IMR-90 (cell line): ENCODE measurements around the gene TNKS1BP1. TPM values are rescaled to one million over a fixed set of nuclear protein-coding genes. Genes with fewer than 3 reads are reported as not detected.
"Not testable (repeated sequence)": the region's sequence is repeated elsewhere in the genome, so short reads cannot be mapped to it uniquely, and the experiment has no call there.

Source experiments
- ATAC-seq: fragments of 200-7000 bp; cut with Tn5 transposase; 2 replicates; pipeline ENCODE4 v1.9.1; 2020; ENCODE audit warnings: low read depth, mild to moderate bottlenecking, moderate library complexity
- BruUV-seq: library from RNA; stranded (reverse); fragments of 400-500 nt; replicated peaks from 2 replicates; lab custom pipeline; 2021; lab: Mats Ljungman, UMichigan
- CTCF ChIA-PET: fragments of 300-600 bp; formaldehyde crosslinking; extraction: SDS; loops from one replicate; lab custom pipeline; 2021; ENCODE audit warnings: antibody characterized with exemption; lab: Yijun Ruan, JAX
- POLR2A ChIA-PET: fragments of 300-600 bp; sonication (Branson Sonifier 250); formaldehyde crosslinking; loops from one replicate; lab custom pipeline; 2022; ENCODE audit warnings: antibody characterized with exemption; ENCODE audit not compliant: unreplicated experiment; lab: Charles Lee
- DNase-seq: peaks from one replicate; pipeline ENCODE4 v3.0.0; 2013
- H2AFZ ChIP-seq: replicated peaks from 2 replicates; pipeline ENCODE3; 2013; ENCODE audit warnings: low read length, mild to moderate bottlenecking; ENCODE audit not compliant: poor library complexity
- H2AK5ac ChIP-seq: 2 replicates; pipeline ENCODE4 v1.6.1; 2013; ENCODE audit warnings: low read depth, low read length, inconsistent platforms
- H2AK9ac ChIP-seq: replicated peaks from 2 replicates; pipeline ENCODE3; 2013; ENCODE audit warnings: mild to moderate bottlenecking, low read depth, low read length, moderate library complexity; ENCODE audit not compliant: poor library complexity
- H2BK120ac ChIP-seq: 2 replicates; pipeline ENCODE4 v1.6.1; 2013; ENCODE audit warnings: low read depth, low read length, inconsistent platforms
- H2BK15ac ChIP-seq: 3 replicates; pipeline ENCODE4 v1.6.1; 2013; ENCODE audit warnings: low read depth, low read length, inconsistent platforms
- H2BK20ac ChIP-seq: 2 replicates; pipeline ENCODE4 v1.6.1; 2013; ENCODE audit warnings: low read depth, mild to moderate bottlenecking, inconsistent platforms, low read length, moderate library complexity
- H2BK5ac ChIP-seq: 2 replicates; pipeline ENCODE4 v1.6.1; 2013; ENCODE audit warnings: mild to moderate bottlenecking, low read depth, low read length, inconsistent platforms; ENCODE audit not compliant: poor library complexity, severe bottlenecking
- H3K14ac ChIP-seq: replicated peaks from 2 replicates; pipeline ENCODE4 v1.6.1; 2013; ENCODE audit warnings: low read depth, low read length, inconsistent platforms
- H3K18ac ChIP-seq: 2 replicates; pipeline ENCODE4 v1.6.1; 2013; ENCODE audit warnings: low read depth, low read length, control low read depth
- H3K23ac ChIP-seq: 2 replicates; pipeline ENCODE4 v1.6.1; 2013; ENCODE audit warnings: low read depth, low read length, inconsistent platforms
- H3K27ac ChIP-seq: 2 replicates; pipeline ENCODE4 v1.5.1; 2013; ENCODE audit warnings: mild to moderate bottlenecking, control low read depth, low read length; ENCODE audit not compliant: insufficient read depth
- H3K27me3 ChIP-seq: 2 replicates; pipeline ENCODE4 v1.6.1; 2013; ENCODE audit warnings: low read length; ENCODE audit not compliant: control insufficient read depth, insufficient read depth
- H3K36me3 ChIP-seq: 2 replicates; pipeline ENCODE4 v1.6.1; 2013; ENCODE audit warnings: low read length, mixed read lengths; ENCODE audit not compliant: control insufficient read depth, insufficient read depth
- H3K4ac ChIP-seq: 2 replicates; pipeline ENCODE4 v1.6.1; 2013; ENCODE audit warnings: low read depth, low read length, inconsistent platforms
- H3K4me1 ChIP-seq: 2 replicates; pipeline ENCODE4 v1.6.1; 2013; ENCODE audit warnings: low read length, mixed read lengths; ENCODE audit not compliant: control insufficient read depth, insufficient read depth
- H3K4me2 ChIP-seq: 2 replicates; pipeline ENCODE4 v1.6.1; 2013; ENCODE audit warnings: low read depth, mild to moderate bottlenecking, control low read depth, low read length, moderate library complexity
- H3K4me3 ChIP-seq: 2 replicates; pipeline ENCODE4 v1.5.1; 2013; ENCODE audit warnings: low read depth, mild to moderate bottlenecking, control low read depth, low read length, moderate library complexity; ENCODE audit not compliant: insufficient read depth
- H3K56ac ChIP-seq: 2 replicates; pipeline ENCODE4 v1.6.1; 2013; ENCODE audit warnings: low read length, inconsistent platforms; ENCODE audit not compliant: insufficient read depth; ENCODE audit errors: extremely low read depth
- H3K79me1 ChIP-seq, 2 experiments: 2 replicates each; pipeline ENCODE4 v1.6.1; 2013; ENCODE audit warnings: low read length in 2 of 2, inconsistent platforms in 1 of 2, low read depth in 1 of 2
- H3K9ac ChIP-seq: 2 replicates; pipeline ENCODE4 v1.6.1; 2013; ENCODE audit warnings: low read depth, low read length, control low read depth
- H3K9me1 ChIP-seq: 2 replicates; pipeline ENCODE4 v1.6.1; 2013; ENCODE audit warnings: low read length, inconsistent platforms; ENCODE audit not compliant: insufficient read depth
- H3K9me3 ChIP-seq: 2 replicates; pipeline ENCODE4 v1.6.1; 2013; ENCODE audit warnings: low read length; ENCODE audit not compliant: control insufficient read depth, insufficient read depth
- H4K20me1 ChIP-seq: 2 replicates; pipeline ENCODE4 v1.6.1; 2013; ENCODE audit warnings: low read length, inconsistent platforms; ENCODE audit not compliant: insufficient read depth
- H4K5ac ChIP-seq: 2 replicates; pipeline ENCODE4 v1.6.1; 2013; ENCODE audit warnings: mild to moderate bottlenecking, low read depth, low read length, control low read depth
- H4K8ac ChIP-seq, 2 experiments: 2 replicates each; pipeline ENCODE4 v1.6.1; 2013; ENCODE audit warnings: low read depth in 2 of 2, low read length in 2 of 2, control low read depth in 1 of 2, inconsistent platforms in 1 of 2
- H4K91ac ChIP-seq: 2 replicates; pipeline ENCODE4 v1.6.1; 2013; ENCODE audit warnings: low read depth, low read length, inconsistent platforms; ENCODE audit not compliant: insufficient read depth
- whole genome bisulfite sequencing, 2 experiments: methylation state at CpG; one replicate each; pipeline versions ENCODE4 v1.1.5 to v1.1.7; 2013; ENCODE audit warnings: missing lambda C conversion rate in 2 of 2; ENCODE audit not compliant: insufficient read length in 1 of 2; ENCODE audit errors: extremely low coverage in 2 of 2; 5-methylcytosine and 5-hydroxymethylcytosine counted together
- dilution Hi-C: fragments of 300-500 bp; cut with HindIII; formaldehyde crosslinking; loops from one replicate; pipeline ENCODE4 v1.14.3; 2018; ENCODE audit warnings: low sequenced_read_pairs; ENCODE audit not compliant: unreplicated experiment
- in situ Hi-C: fragments of 300-500 bp; cut with MboI; formaldehyde crosslinking; loops from 3 replicates; pipeline ENCODE4 v1.14.3; 2019; ENCODE audit warnings: low sequenced_read_pairs, inconsistent platforms, mixed read lengths
- intact Hi-C: fragments of 100-400 bp; cut with micrococcal nuclease; formaldehyde crosslinking; loops from 2 replicates; pipeline ENCODE4 v1.10.0; 2022
- polyA plus RNA-seq, 3 experiments: library from polyadenylated mRNA; depleted of rRNA; stranded (reverse); fragments of >200 nt; gene quantifications; 2 replicates each; pipeline ENCODE4 v1.2.3, GENCODE V29; 2012; ENCODE audit warnings: low replicate concordance in 1 of 3
- total RNA-seq: library from RNA; depleted of rRNA; stranded (reverse); fragments of >200 nt; gene quantifications from 2 replicates; pipeline ENCODE4 v1.2.3, GENCODE V29; 2012

TNKS1BP1 gene
- total and polyA plus RNA-seq, 2 of the 4 experiments (the other 2 are of a cell fraction): 31.7 to 71.4 TPM

GRCh38 chr11:57336856-57337255, 12.1 kb upstream of the TNKS1BP1 start:
- peaks cover 31 to 43% of the 10 kb centered on the region in 2 experiments for H3K79me1 ChIP-seq
- H3K4me1 ChIP-seq, in situ Hi-C loops, H3K9ac ChIP-seq, H2BK5ac ChIP-seq, DNase-seq, H3K27ac ChIP-seq, H2AK5ac ChIP-seq, dilution Hi-C loops, H3K4ac ChIP-seq, H2BK120ac ChIP-seq, H4K91ac ChIP-seq, H3K56ac ChIP-seq, H2AK9ac ChIP-seq, H3K9me3 ChIP-seq, intact Hi-C loops, H2BK15ac ChIP-seq, POLR2A ChIA-PET, ATAC-seq, H2AFZ ChIP-seq, H4K5ac ChIP-seq, H3K23ac ChIP-seq, H3K4me2 ChIP-seq, H4K20me1 ChIP-seq, H2BK20ac ChIP-seq, BruUV-seq, H3K14ac ChIP-seq, H3K18ac ChIP-seq, H3K4me3 ChIP-seq: not testable (repeated sequence)
- CTCF ChIA-PET: interaction anchor here (2.4 kb wide), 1 partner anchor 9 kb away, joined by 10 read pairs; no protein-coding TSS in a partner anchor
- H3K27me3 ChIP-seq: peaks cover 31% of the 10 kb centered on the region
- H3K36me3 ChIP-seq: peaks cover 19% of the 10 kb centered on the region
- H3K9me1 ChIP-seq: peaks cover 14% of the 10 kb centered on the region
- H4K8ac ChIP-seq: peak overlapping the region; percentile 85 to 99; a peak in 3 of 4 replicates
- 90% methylated on average over 2 of the region's 6 CpGs; no CpG with 5 or more reads in 1 of the 2 experiments for WGBS, 2 experiments
